ENCODE data around the gene C17orf75. TPM values are rescaled to one million over a fixed set of nuclear protein-coding genes. Genes with fewer than 3 reads are reported as not detected.
A peak's percentile ranks its signal among the peaks of the same experiment; 100 is the strongest.
"Not testable (repeated sequence)": the region's sequence is repeated elsewhere in the genome, so short reads cannot be mapped to it uniquely, and the experiment has no call there.

C17orf75 gene
- total RNA-seq, 2 experiments from 2014 or later, result 25.6 to 28.5 TPM

DNA sequence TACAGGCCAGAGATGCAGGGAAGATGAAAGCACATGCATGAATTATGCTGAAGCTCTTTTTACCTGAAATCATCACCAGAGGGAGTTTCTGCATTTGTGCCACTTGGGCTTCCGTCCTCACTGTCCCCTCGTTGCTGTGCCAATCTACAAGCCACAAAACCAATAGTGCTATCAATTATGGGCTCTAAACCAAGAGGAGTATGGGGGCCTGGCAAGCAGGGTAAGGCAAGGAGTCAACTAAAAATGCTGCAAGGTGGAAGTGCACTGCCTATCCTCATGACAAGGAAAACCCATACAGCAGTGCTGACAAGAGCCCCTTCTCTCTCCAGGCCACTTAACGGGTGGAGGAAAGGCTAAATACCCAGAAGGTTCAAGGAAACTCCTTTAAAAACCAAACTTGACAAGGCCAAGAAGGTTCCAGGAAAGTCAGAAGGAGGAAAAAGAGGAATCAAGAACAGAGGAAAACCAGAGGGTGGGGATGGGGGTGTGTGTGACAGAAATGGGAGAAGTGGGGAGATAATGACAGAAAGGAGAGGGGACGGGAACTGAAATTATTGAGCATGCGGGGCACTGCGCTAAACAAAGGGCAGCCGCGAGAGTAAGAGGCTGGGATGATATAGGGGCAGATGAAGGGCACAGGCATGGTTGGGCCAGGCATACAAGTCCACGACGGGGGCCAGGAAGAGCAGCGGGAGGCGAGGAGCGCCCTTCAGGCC, 674 bp downstream of the C17orf75 start:
- intact Hi-C loops (cut with micrococcal nuclease), result loop anchor here (1.0 kb wide), 1 partner anchor 9 kb away; the partner anchor contains the start of gene ZNF207
- Mint-ChIP-seq H3K9me3 (no peaks in the 10 kb centered on the region), H3K27me3 (no peaks in the 10 kb centered on the region), H3K4me1 (ENCODE audit: low read depth) (peaks cover 20% of the 10 kb centered on the region), H3K36me3 (peaks cover 9% of the 10 kb centered on the region), H3K27ac (peak overlapping the region; percentile 87), H3K4me3 (peak overlapping the region; percentile 83)
- ChIA-PET CTCF (interaction anchor here (0.6 to 2.2 kb wide), 7 partner anchors 9 to 432 kb away, joined by 3 to 9 read pairs (median 4); partner anchors contain the start of gene PSMD11), POLR2A (interaction anchor here (0.6 to 2.2 kb wide), 3 partner anchors 10 to 104 kb away, joined by 3 to 10 read pairs (median 3); no protein-coding TSS in a partner anchor)
- DNase-seq, result peak; percentile 73

DNA sequence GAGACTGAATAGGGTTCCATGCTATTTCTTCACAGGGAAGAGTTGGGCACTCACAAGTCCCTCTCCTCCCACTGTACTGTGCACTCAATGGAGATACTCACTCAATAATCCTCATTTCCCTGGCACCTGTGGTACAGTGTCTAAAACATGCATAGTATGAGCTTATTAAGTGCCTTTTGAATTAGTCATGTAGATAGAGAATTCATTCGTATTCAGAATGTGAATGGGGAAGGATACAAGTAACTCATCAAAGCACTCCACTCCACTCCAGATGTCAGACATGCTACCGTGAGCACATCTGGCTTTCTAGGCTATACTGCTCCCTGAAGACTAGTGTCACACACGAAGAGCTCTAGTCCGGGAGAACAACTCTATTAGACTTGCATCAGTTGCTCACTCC, 6.3 kb downstream of the C17orf75 start:
- DNase-seq, result no peak
- H3K36me3 Mint-ChIP-seq, result peaks cover 20% of the 10 kb centered on the region
- no peaks in the 10 kb centered on the region for H3K27me3 Mint-ChIP-seq
- ChIA-PET POLR2A (no interaction called here), CTCF (interaction anchor here (1.3 kb wide), 1 partner anchor 126 kb away, joined by 4 read pairs; no protein-coding TSS in a partner anchor)
- peaks cover 17% of the 10 kb centered on the region for H3K4me1 Mint-ChIP-seq (ENCODE audit: low read depth)
- H3K27ac Mint-ChIP-seq, result no peak overlapping the region
- intact Hi-C loops (cut with micrococcal nuclease), result no loop called here
- H3K4me3 Mint-ChIP-seq, result no peak overlapping the region
- no peaks in the 10 kb centered on the region for H3K9me3 Mint-ChIP-seq

DNA sequence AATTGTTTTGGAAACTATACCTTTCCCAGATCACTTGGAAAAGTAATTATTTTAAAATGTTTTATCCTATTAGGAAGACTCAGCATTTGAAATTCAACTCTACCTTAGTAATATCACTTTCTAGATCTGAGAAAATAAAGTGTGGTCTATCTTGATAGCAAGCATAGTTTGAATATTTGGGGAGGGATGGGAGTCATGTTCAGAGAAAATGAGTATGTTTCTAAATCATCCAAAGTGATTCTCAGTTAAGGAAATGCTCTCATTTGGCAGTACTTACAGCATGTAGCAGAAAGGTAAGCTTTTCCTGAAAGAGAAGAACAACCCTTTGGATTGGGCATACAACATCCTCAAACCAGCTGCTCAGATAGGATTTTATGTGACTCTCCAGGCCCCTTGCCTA, 6.9 kb downstream of the C17orf75 start:
- Mint-ChIP-seq H3K27me3 (no peaks in the 10 kb centered on the region), H3K27ac (no peak overlapping the region), H3K36me3 (peaks cover 19% of the 10 kb centered on the region), H3K9me3 (no peaks in the 10 kb centered on the region), H3K4me1 (ENCODE audit: low read depth) (peaks cover 23% of the 10 kb centered on the region), H3K4me3 (no peak overlapping the region)
- ChIA-PET CTCF (no interaction called here), POLR2A (no interaction called here)
- intact Hi-C loops (cut with micrococcal nuclease), result no loop called here
- DNase-seq, result no peak

DNA sequence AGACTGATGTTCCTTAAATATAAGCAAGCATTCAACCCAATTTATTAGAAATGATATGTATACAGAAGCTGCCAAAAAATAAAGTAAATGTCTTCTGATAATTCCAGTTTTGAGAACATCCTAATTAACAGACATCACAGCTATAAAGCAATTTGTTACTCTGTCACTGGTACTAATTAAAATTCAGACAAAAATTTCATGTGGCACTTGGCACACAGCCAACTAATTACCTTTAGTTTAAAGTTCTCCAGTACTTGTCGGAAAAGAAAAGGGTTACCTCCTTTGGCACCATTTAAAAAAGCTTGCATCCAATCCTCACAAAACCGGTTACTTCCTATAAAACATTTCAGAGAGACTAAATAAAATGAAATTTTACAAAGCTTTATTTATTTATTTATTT, 8.8 kb downstream of the C17orf75 start:
- POLR2A ChIA-PET, result interaction anchor here (1.1 kb wide), 1 partner anchor 13 kb away, joined by 3 read pairs; no protein-coding TSS in a partner anchor
- no peaks in the 10 kb centered on the region for H3K9me3 Mint-ChIP-seq
- H3K4me1 Mint-ChIP-seq (ENCODE audit: low read depth), result peaks cover 25% of the 10 kb centered on the region
- H3K27ac Mint-ChIP-seq, result no peak overlapping the region
- H3K36me3 Mint-ChIP-seq, result peaks cover 14% of the 10 kb centered on the region
- no peak for DNase-seq
- no peaks in the 10 kb centered on the region for H3K27me3 Mint-ChIP-seq
- no peak overlapping the region for H3K4me3 Mint-ChIP-seq
- intact Hi-C loops (cut with micrococcal nuclease), result no loop called here
- CTCF ChIA-PET, result no interaction called here

DNA sequence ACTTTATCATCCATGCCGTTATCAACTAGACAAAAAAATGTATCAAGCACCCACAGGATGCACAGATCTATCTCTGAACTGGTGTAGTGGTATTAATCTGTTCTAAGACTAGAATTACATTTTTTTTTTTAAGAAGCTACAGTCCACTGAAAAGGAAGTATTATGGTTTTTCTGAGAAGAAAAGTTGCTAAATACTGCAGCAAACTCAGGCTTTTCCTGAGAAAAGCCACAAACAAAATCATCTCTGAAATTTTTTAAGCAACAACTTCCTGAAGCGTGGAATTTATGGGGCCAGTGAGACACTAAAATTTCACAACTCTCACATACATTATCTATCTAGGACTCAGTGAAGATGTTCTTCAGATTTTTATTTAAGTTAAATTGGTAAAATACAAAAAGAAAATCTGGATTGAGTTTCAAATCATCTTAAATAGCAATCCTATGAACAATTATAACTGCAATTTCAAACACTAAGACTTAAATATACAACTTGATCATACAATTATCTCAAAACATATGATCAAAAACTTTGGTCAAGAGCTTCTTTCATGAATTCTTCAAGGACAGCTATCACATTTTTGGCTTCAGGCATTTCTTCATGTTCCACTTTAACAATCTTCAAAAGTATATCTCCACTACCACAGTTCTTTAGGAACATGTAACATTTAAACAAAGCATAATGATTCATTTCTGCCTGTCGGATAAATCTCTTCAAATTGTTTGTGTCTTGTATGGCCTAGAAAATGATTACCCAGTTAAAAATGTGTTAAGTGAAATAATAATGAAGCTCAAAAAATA, 10.5 kb downstream of the C17orf75 start:
- intact Hi-C loops (cut with micrococcal nuclease), result no loop called here
- Mint-ChIP-seq H3K27ac (peak overlapping the region; percentile 70), H3K9me3 (no peaks in the 10 kb centered on the region), H3K36me3 (peaks cover 11% of the 10 kb centered on the region), H3K4me1 (ENCODE audit: low read depth) (peaks cover 25% of the 10 kb centered on the region), H3K4me3 (no peak overlapping the region), H3K27me3 (no peaks in the 10 kb centered on the region)
- ChIA-PET POLR2A (interaction anchor here (0.7 kb wide), 1 partner anchor 9 kb away, joined by 3 read pairs; no protein-coding TSS in a partner anchor), CTCF (interaction anchor here (0.6 to 2.6 kb wide), 7 partner anchors 9 to 131 kb away, joined by 3 to 7 read pairs (median 4); partner anchors contain the start of gene PSMD11)
- DNase-seq, result no peak

DNA sequence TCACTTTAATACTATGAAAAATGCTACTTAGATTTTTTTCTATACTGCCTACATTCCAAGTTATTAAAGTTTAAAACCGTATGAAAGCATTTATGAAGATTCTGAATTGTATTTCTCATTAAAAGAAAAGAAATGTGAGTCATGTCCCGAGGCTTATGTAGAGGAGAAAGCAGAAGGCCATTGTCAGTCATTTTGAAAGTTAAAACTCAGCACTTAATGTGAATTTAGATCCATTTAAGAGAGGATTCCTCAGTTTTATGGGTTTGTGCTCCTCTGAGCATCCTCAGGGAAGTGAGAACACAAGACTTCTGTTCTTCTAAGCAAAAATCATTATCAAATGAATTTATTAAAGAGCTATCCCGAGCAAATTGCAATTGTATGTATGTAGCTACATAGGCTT, 11.8 kb downstream of the C17orf75 start:
- H3K27me3 Mint-ChIP-seq, result no peaks in the 10 kb centered on the region
- peaks cover 11% of the 10 kb centered on the region for H3K36me3 Mint-ChIP-seq
- CTCF ChIA-PET, result interaction anchor here (0.6 to 2.6 kb wide), 4 partner anchors 10 to 114 kb away, joined by 3 to 6 read pairs (median 3); partner anchors contain the start of gene PSMD11
- no peak overlapping the region for H3K4me3 Mint-ChIP-seq
- peaks cover 25% of the 10 kb centered on the region for H3K4me1 Mint-ChIP-seq (ENCODE audit: low read depth)
- no peaks in the 10 kb centered on the region for H3K9me3 Mint-ChIP-seq
- POLR2A ChIA-PET, result interaction anchor here (0.7 kb wide), 1 partner anchor 227 kb away, joined by 5 read pairs; no protein-coding TSS in a partner anchor
- H3K27ac Mint-ChIP-seq, result peak overlapping the region; percentile 60
- DNase-seq, result no peak
- intact Hi-C loops (cut with micrococcal nuclease), result no loop called here

DNA sequence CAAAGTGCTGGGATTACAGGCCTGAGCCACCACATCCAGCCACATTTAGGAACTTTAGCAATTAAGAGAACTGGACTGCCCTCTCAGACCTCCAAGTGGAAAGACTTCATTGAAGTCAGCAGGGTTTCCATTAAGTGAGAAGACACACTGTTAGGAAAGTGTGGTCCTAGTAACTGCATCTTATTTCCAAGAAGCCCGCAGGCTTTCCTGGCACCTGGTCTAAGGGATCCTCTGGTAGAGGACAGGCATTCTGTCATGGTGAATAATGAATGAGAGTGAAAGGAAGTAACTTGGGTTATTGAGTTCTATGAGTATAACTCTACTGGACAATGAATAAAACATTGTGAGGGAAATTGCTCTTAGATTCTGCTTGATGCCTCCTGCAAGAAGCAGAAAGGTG, 14.1 kb downstream of the C17orf75 start:
- H3K36me3 Mint-ChIP-seq, result peaks cover 2% of the 10 kb centered on the region
- POLR2A ChIA-PET, result no interaction called here
- intact Hi-C loops (cut with micrococcal nuclease), result no loop called here
- no peaks in the 10 kb centered on the region for H3K9me3 Mint-ChIP-seq
- peaks cover 38% of the 10 kb centered on the region for H3K4me1 Mint-ChIP-seq (ENCODE audit: low read depth)
- H3K27ac Mint-ChIP-seq, result no peak overlapping the region
- CTCF ChIA-PET, result interaction anchor here (0.6 to 1.0 kb wide), 2 partner anchors 9 to 73 kb away, joined by 3 to 4 read pairs; no protein-coding TSS in a partner anchor
- no peaks in the 10 kb centered on the region for H3K27me3 Mint-ChIP-seq
- no peak overlapping the region for H3K4me3 Mint-ChIP-seq
- DNase-seq, result no peak

DNA sequence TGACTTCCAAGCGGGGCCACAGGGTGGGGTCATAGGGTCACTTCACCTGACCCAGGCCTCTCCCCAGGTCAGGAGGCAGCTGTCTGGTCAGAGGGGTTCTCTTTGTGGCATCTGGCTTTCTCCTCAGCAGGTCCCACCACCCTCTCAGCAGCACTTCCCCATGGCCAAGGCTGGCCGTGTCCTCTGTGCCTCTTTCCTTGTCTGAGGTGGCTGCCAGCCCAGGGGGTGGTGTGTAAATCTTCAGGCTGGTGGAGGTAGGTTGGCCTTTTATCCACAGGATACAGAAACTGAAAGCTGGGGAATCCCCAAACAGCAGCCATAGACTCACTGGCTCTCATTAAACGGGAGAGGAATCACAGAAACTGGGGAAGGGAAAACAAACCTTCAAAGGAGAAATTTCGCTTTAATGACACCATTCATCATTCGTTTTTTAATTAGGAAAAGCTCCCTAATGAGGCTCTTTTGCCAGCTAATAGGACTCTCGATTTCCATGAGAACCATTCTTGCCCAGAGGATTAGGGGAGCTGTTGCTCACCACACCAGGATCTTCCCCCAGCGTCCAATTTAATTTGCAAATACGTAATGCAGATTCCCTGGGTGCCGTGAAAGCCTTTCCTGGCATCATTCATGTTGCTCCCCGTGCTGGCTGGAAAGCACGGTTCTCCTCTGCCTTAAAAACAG, 18.0 kb downstream of the C17orf75 start:
- intact Hi-C loops (cut with micrococcal nuclease), result no loop called here
- H3K9me3 Mint-ChIP-seq, result no peaks in the 10 kb centered on the region
- H3K27me3 Mint-ChIP-seq, result peaks cover under 1% of the 10 kb centered on the region
- peak; percentile 50 for DNase-seq
- ChIA-PET POLR2A (interaction anchor here (0.5 kb wide), 1 partner anchor 181 kb away, joined by 3 read pairs; the partner anchor contains the start of gene RHOT1), CTCF (interaction anchor here (0.6 to 5.9 kb wide), 4 partner anchors 10 to 71 kb away, joined by 3 to 70 read pairs (median 4); no protein-coding TSS in a partner anchor)
- H3K36me3 Mint-ChIP-seq, result no peaks in the 10 kb centered on the region
- no peak overlapping the region for H3K27ac Mint-ChIP-seq
- peaks cover 13% of the 10 kb centered on the region for H3K4me1 Mint-ChIP-seq (ENCODE audit: low read depth)
- no peak overlapping the region for H3K4me3 Mint-ChIP-seq

DNA sequence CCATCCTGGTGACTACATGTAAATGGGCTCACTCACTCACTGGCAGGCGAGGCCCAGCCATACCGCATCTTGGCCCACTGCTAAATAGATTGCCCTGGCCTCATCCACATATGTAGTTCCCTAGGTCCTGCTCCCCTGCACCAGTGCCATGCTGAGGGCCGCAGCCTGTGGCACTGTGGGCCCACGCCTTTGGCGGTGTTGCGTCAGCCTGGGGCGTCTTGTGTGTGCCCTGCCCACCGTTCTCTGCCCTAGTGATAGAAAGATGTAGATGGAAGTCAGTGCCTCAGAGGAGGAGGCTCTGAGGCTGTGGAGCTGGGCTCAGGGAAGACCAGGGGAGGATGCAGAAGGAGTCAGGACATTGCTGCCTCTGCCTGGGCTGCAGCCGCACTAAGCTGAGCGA, 18.9 kb downstream of the C17orf75 start:
- intact Hi-C loops (cut with micrococcal nuclease), result no loop called here
- Mint-ChIP-seq H3K4me1 (ENCODE audit: low read depth) (peaks cover 13% of the 10 kb centered on the region), H3K4me3 (no peak overlapping the region), H3K36me3 (no peaks in the 10 kb centered on the region), H3K27me3 (peaks cover 3% of the 10 kb centered on the region), H3K9me3 (no peaks in the 10 kb centered on the region), H3K27ac (no peak overlapping the region)
- POLR2A ChIA-PET, result no interaction called here
- CTCF ChIA-PET, result interaction anchor here (1.1 to 5.9 kb wide), 2 partner anchors 9 to 70 kb away, joined by 4 to 70 read pairs; no protein-coding TSS in a partner anchor
- DNase-seq, result no peak

DNA sequence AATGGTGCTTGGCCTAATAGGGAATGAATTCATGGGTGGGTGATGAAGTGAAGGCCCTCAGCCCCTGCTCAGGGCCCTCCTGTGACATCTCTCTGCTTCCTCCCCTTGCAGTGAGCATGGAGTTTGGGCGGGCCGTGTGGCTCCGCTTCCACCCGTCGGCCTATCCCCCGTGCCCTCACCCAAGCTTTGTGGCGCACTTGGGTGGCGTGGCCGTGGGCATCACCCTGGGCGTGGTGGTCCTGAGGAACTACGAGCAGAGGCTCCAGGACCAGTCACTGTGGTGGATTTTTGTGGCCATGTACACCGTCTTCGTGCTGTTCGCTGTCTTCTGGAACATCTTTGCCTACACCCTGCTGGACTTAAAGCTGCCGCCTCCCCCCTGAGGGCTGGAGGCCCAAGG, 21.1 kb downstream of the C17orf75 start:
- H3K9me3 Mint-ChIP-seq, result no peaks in the 10 kb centered on the region
- no peaks in the 10 kb centered on the region for H3K36me3 Mint-ChIP-seq
- intact Hi-C loops (cut with micrococcal nuclease), result no loop called here

DNA sequence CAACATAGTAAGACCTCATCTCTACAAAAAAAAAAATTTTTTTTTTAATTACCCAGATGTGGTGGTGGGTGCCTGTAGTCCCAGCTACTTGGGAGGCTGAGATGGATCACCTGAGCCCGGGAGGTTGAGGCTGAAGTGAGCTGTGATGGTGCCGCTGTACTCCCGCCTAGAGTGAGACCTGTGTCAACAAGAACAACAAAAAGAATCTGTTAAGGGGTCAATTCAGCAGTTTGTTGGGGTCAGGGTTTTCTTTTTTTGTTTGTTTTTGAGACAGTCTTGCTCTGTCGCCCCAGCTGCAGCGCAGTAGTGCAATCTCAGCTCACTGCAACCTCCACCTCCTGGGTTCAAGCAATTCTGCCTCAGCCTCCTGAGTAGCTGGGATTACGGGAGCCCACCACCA, 21.9 kb downstream of the C17orf75 start:
- POLR2A ChIA-PET, result interaction anchor here (1.1 kb wide), 1 partner anchor 14 kb away, joined by 3 read pairs; no protein-coding TSS in a partner anchor
- CTCF ChIA-PET, result interaction anchor here (0.5 to 5.9 kb wide), 13 partner anchors 8 to 182 kb away, joined by 3 to 70 read pairs (median 4); partner anchors contain the start of gene RHOT1
- H3K27ac Mint-ChIP-seq; H3K27me3 Mint-ChIP-seq; DNase-seq; intact Hi-C loops (cut with micrococcal nuclease); H3K36me3 Mint-ChIP-seq; H3K9me3 Mint-ChIP-seq; H3K4me3 Mint-ChIP-seq: not testable (repeated sequence)
- H3K4me1 Mint-ChIP-seq (ENCODE audit: low read depth), result peaks cover 13% of the 10 kb centered on the region

More for the DNA sequence above, 21.1 kb downstream of the C17orf75 start:
- H3K4me3 Mint-ChIP-seq, result no peak overlapping the region
- H3K27me3 Mint-ChIP-seq, result peaks cover 6% of the 10 kb centered on the region
- peaks cover 13% of the 10 kb centered on the region for H3K4me1 Mint-ChIP-seq (ENCODE audit: low read depth)
- no peak overlapping the region for H3K27ac Mint-ChIP-seq
- DNase-seq, result no peak
- ChIA-PET CTCF (interaction anchor here (0.5 to 5.9 kb wide), 10 partner anchors 9 to 183 kb away, joined by 3 to 70 read pairs (median 4); no protein-coding TSS in a partner anchor), POLR2A (interaction anchor here (1.1 kb wide), 1 partner anchor 13 kb away, joined by 3 read pairs; no protein-coding TSS in a partner anchor)
